Stimulated activated CD8-positive, alpha-beta memory T cell treated with anti-CD3 and anti-CD28 coated beads, Interleukin-15, amount 100 ng/mL, for 24 hours (primary cell): Measurements from ENCODE around the gene HOXB2.

Experiments
- DNase-seq: peaks from one replicate; pipeline ENCODE4 v3.0.0-alpha.2; 2020; ENCODE audit warnings: low read depth

The HOXB2 gene

GRCh38 chr17:48565925-48566710 is 21.2 kb upstream of the HOXB2 start:
- DNase-seq: no peak

- no peak for DNase-seq
Measured at GRCh38 chr17:48565022-48565554, 20.2 kb upstream of the HOXB2 start.

GRCh38 chr17:48564188-48565021 is 19.5 kb upstream of the HOXB2 start:
- no peak for DNase-seq

- DNase-seq: no peak
Measured at GRCh38 chr17:48563867-48564187, 18.9 kb upstream of the HOXB2 start.

GRCh38 chr17:48563385-48563838 is 18.5 kb upstream of the HOXB2 start:
- DNase-seq: no peak

GRCh38 chr17:48562934-48563333 is 18.0 kb upstream of the HOXB2 start:
- no peak for DNase-seq

GRCh38 chr17:48561884-48562810 is 17.2 kb upstream of the HOXB2 start:
- no peak for DNase-seq

- DNase-seq: no peak
Measured at GRCh38 chr17:48559840-48560817, 15.2 kb upstream of the HOXB2 start.

GRCh38 chr17:48559122-48559839 is 14.4 kb upstream of the HOXB2 start:
- DNase-seq: no peak

- no peak for DNase-seq
Measured at GRCh38 chr17:48558831-48559121, 13.9 kb upstream of the HOXB2 start.

- DNase-seq: no peak
Measured at GRCh38 chr17:48558057-48558830, 13.3 kb upstream of the HOXB2 start.

GRCh38 chr17:48556576-48557401 is 11.9 kb upstream of the HOXB2 start:
- no peak for DNase-seq

- no peak for DNase-seq
Measured at GRCh38 chr17:48556229-48556575, 11.3 kb upstream of the HOXB2 start.

GRCh38 chr17:48555258-48556228 is 10.6 kb upstream of the HOXB2 start:
- no peak for DNase-seq

GRCh38 chr17:48554412-48555257 is 9.7 kb upstream of the HOXB2 start:
- no peak for DNase-seq

GRCh38 chr17:48553826-48554225 is 8.9 kb upstream of the HOXB2 start:
- DNase-seq: no peak

GRCh38 chr17:48553190-48553547 is 8.3 kb upstream of the HOXB2 start:
- no peak for DNase-seq
